Neuronal stem cell (in vitro differentiated cells): ENCODE measurements around the gene IL16.

Source experiments
- DNase-seq: peaks from one replicate; pipeline ENCODE4 v3.0.0-alpha.2; 2013; ENCODE audit warnings: low spot score
- H2AFZ ChIP-seq: one replicate; pipeline ENCODE4 v1.6.1; 2013; ENCODE audit warnings: mild to moderate bottlenecking, low read length, inconsistent platforms
- H2AK5ac ChIP-seq: 2 replicates; pipeline ENCODE4 v1.6.1; 2013; ENCODE audit warnings: low read depth, mild to moderate bottlenecking, inconsistent platforms, low read length, moderate library complexity, mixed read lengths
- H2BK120ac ChIP-seq: 2 replicates; pipeline ENCODE4 v1.6.1; 2013; ENCODE audit warnings: low read depth, mild to moderate bottlenecking, inconsistent platforms, low read length, moderate library complexity, mixed read lengths
- H2BK12ac ChIP-seq: one replicate; pipeline ENCODE4 v1.6.1; 2013; ENCODE audit warnings: low read length, inconsistent platforms
- H2BK15ac ChIP-seq: 2 replicates; pipeline ENCODE4 v1.6.1; 2013; ENCODE audit warnings: mild to moderate bottlenecking, low read length, inconsistent platforms, mixed read lengths
- H2BK5ac ChIP-seq: one replicate; pipeline ENCODE4 v1.6.1; 2013; ENCODE audit warnings: inconsistent platforms, mild to moderate bottlenecking, low read length, moderate library complexity
- H3K14ac ChIP-seq: one replicate; pipeline ENCODE4 v1.6.1; 2013; ENCODE audit warnings: low read length, inconsistent platforms
- H3K18ac ChIP-seq: 2 replicates; pipeline ENCODE4 v1.6.1; 2013; ENCODE audit warnings: low read length, inconsistent platforms
- H3K23ac ChIP-seq: 2 replicates; pipeline ENCODE4 v1.6.1; 2013; ENCODE audit warnings: low read depth, mild to moderate bottlenecking, mixed read lengths, low read length, inconsistent platforms; ENCODE audit not compliant: poor library complexity
- H3K27ac ChIP-seq: replicated peaks from 3 replicates; pipeline ENCODE4 v1.5.1; 2013; ENCODE audit warnings: low read length, inconsistent platforms
- H3K27me3 ChIP-seq, 3 experiments: 2 replicates each; pipeline ENCODE4 v1.6.1; 2013; ENCODE audit warnings: low read length in 3 of 3, mild to moderate bottlenecking in 2 of 3, inconsistent platforms in 1 of 3, low read depth in 1 of 3, mixed read lengths in 1 of 3, moderate library complexity in 1 of 3; ENCODE audit not compliant: control insufficient read depth in 3 of 3, insufficient read depth in 3 of 3
- H3K36me3 ChIP-seq, 2 donors: replicated peaks in 1 of 2; 2 replicates each; pipeline ENCODE4 v1.6.1; 2013; ENCODE audit warnings: low read length in 2 of 2; ENCODE audit not compliant: control insufficient read depth in 2 of 2, insufficient read depth in 2 of 2
- H3K4ac ChIP-seq: 2 replicates; pipeline ENCODE4 v1.6.1; 2013; ENCODE audit warnings: inconsistent platforms, mild to moderate bottlenecking, low read length, moderate library complexity
- H3K4me1 ChIP-seq, 2 donors: 1 replicate in 1 of 2; 2 replicates in 1 of 2; pipeline ENCODE4 v1.6.1; 2013; ENCODE audit warnings: low read length in 2 of 2, low read depth in 1 of 2; ENCODE audit not compliant: control insufficient read depth in 2 of 2, insufficient read depth in 1 of 2
- H3K4me2 ChIP-seq: one replicate; pipeline ENCODE4 v1.6.1; 2013; ENCODE audit warnings: mild to moderate bottlenecking, low read length, inconsistent platforms; ENCODE audit not compliant: insufficient read depth, poor library complexity, severe bottlenecking
- H3K4me3 ChIP-seq, 2 donors: 2 replicates each; pipeline ENCODE4 v1.5.1; 2013; ENCODE audit warnings: low read length in 2 of 2, mild to moderate bottlenecking in 2 of 2, inconsistent platforms in 1 of 2, moderate library complexity in 1 of 2
- H3K79me1 ChIP-seq: one replicate; pipeline ENCODE4 v1.6.1; 2013; ENCODE audit warnings: low read depth, mild to moderate bottlenecking, inconsistent platforms, low read length, moderate library complexity
- H3K9ac ChIP-seq: one replicate; pipeline ENCODE4 v1.6.1; 2013; ENCODE audit warnings: mild to moderate bottlenecking, low read depth, low read length, inconsistent platforms; ENCODE audit not compliant: poor library complexity
- H3K9me3 ChIP-seq, 2 donors: replicated peaks in 1 of 2; 2 replicates each; pipeline versions ENCODE3 to v1.6.1; 2013; ENCODE audit warnings: low read length in 2 of 2, mild to moderate bottlenecking in 2 of 2, inconsistent platforms in 1 of 2, low read depth in 1 of 2, mixed read lengths in 1 of 2, moderate library complexity in 1 of 2; ENCODE audit not compliant: control insufficient read depth in 2 of 2, insufficient read depth in 1 of 2
- H4K8ac ChIP-seq: one replicate; pipeline ENCODE4 v1.6.1; 2013; ENCODE audit warnings: low read depth, mild to moderate bottlenecking, inconsistent platforms, low read length, moderate library complexity
- H4K91ac ChIP-seq: one replicate; pipeline ENCODE4 v1.6.1; 2013; ENCODE audit warnings: low read length, low read depth, mild to moderate bottlenecking, inconsistent platforms; ENCODE audit not compliant: poor library complexity
- WGBS, 2 donors: extraction: QIAGEN DNeasy Blood & Tissue Kit; methylation state at CpG; one replicate each; pipeline ENCODE4 v1.1.7; 2013; ENCODE audit warnings: missing lambda C conversion rate in 2 of 2, mixed read lengths in 1 of 2; ENCODE audit not compliant: insufficient read length in 2 of 2, insufficient replicate concordance in 1 of 2; ENCODE audit errors: extremely low coverage in 2 of 2; 5-methylcytosine and 5-hydroxymethylcytosine counted together

The IL16 gene

GRCh38 chr15:81289910-81290309 is 93.2 kb downstream of the IL16 start:
- Histone ChIP-seq H3K9me3 (no peaks in the 10 kb centered on the region), H2BK120ac (no peak overlapping the region), H3K9ac (no peak overlapping the region), H3K14ac (no peak overlapping the region), H2AFZ (no peak overlapping the region), H3K79me1 (no peaks in the 10 kb centered on the region), H3K18ac (no peak overlapping the region), H3K4me3 (no peak overlapping the region), H3K27ac (no peak overlapping the region), H3K4ac (no peak overlapping the region), H4K8ac (no peak overlapping the region), H2AK5ac (no peak overlapping the region), H2BK15ac (no peak overlapping the region), H4K91ac (no peak overlapping the region), H3K23ac (no peak overlapping the region), H3K4me1 (peaks cover 0 to 3% of the 10 kb centered on the region in 2 donors), H3K27me3 (peaks cover 0 to 10% (median 0%) of the 10 kb centered on the region in 3 experiments), H3K36me3 (no peaks in the 10 kb centered on the region), H2BK5ac (no peak overlapping the region), H2BK12ac (no peak overlapping the region), H3K4me2 (no peak overlapping the region)
- no CpG with 5 or more reads among the region's 4 CpGs for WGBS, 2 donors
- no peak for DNase-seq

- no CpG with 5 or more reads among the region's 5 CpGs for WGBS, 2 donors
Observed at GRCh38 chr15:81291916-81292522, 95.3 kb downstream of the IL16 start.

GRCh38 chr15:81292523-81293001 is 95.9 kb downstream of the IL16 start:
- no peak overlapping the region for H3K27ac ChIP-seq
- no peak overlapping the region for H4K8ac ChIP-seq
- H3K4ac ChIP-seq: no peak overlapping the region
- H4K91ac ChIP-seq: no peak overlapping the region
- no peak overlapping the region for H3K4me3 ChIP-seq
- H3K36me3 ChIP-seq: no peaks in the 10 kb centered on the region
- no peak overlapping the region for H2AK5ac ChIP-seq
- H3K4me2 ChIP-seq: no peak overlapping the region
- peaks cover 0 to 3% of the 10 kb centered on the region in 2 donors for H3K4me1 ChIP-seq
- DNase-seq: no peak
- no peak overlapping the region for H2AFZ ChIP-seq
- H3K9me3 ChIP-seq: no peaks in the 10 kb centered on the region
- H3K9ac ChIP-seq: no peak overlapping the region
- no peak overlapping the region for H3K18ac ChIP-seq
- no peak overlapping the region for H2BK12ac ChIP-seq
- H3K23ac ChIP-seq: no peak overlapping the region
- no peak overlapping the region for H2BK120ac ChIP-seq
- no CpG with 5 or more reads among the region's 12 CpGs for WGBS, 2 donors
- peaks cover 0 to 10% (median 0%) of the 10 kb centered on the region in 3 experiments for H3K27me3 ChIP-seq
- H2BK5ac ChIP-seq: no peak overlapping the region
- no peaks in the 10 kb centered on the region for H3K79me1 ChIP-seq
- H2BK15ac ChIP-seq: no peak overlapping the region
- H3K14ac ChIP-seq: no peak overlapping the region

More at GRCh38 chr15:81291916-81292522, 95.3 kb downstream of the IL16 start:
- Histone ChIP-seq H2BK120ac (no peak overlapping the region), H2BK12ac (peak overlapping the region; percentile 5), H3K9ac (no peak overlapping the region), H3K27ac (no peak overlapping the region), H3K18ac (no peak overlapping the region), H3K9me3 (no peaks in the 10 kb centered on the region), H3K4me3 (no peak overlapping the region), H3K79me1 (no peaks in the 10 kb centered on the region), H2BK15ac (no peak overlapping the region), H3K23ac (no peak overlapping the region), H4K91ac (no peak overlapping the region), H4K8ac (no peak overlapping the region), H2AFZ (no peak overlapping the region), H3K4me2 (no peak overlapping the region), H2AK5ac (no peak overlapping the region), H3K27me3 (peaks cover 0 to 10% (median 0%) of the 10 kb centered on the region in 3 experiments), H3K4ac (no peak overlapping the region), H3K14ac (no peak overlapping the region), H3K36me3 (no peaks in the 10 kb centered on the region), H3K4me1 (peaks cover 0 to 3% of the 10 kb centered on the region in 2 donors), H2BK5ac (no peak overlapping the region)
- DNase-seq: no peak

- Histone ChIP-seq H3K4me3 (no peak overlapping the region), H3K18ac (no peak overlapping the region), H2BK12ac (no peak overlapping the region), H4K91ac (no peak overlapping the region), H2BK120ac (no peak overlapping the region), H3K27me3 (peaks cover 0 to 17% (median 0%) of the 10 kb centered on the region in 3 experiments), H3K23ac (no peak overlapping the region), H3K4me2 (no peak overlapping the region), H3K27ac (no peak overlapping the region), H2BK15ac (no peak overlapping the region), H3K36me3 (no peaks in the 10 kb centered on the region), H3K14ac (no peak overlapping the region), H3K4me1 (peaks cover 0 to 3% of the 10 kb centered on the region in 2 donors), H4K8ac (no peak overlapping the region), H2BK5ac (no peak overlapping the region), H2AFZ (no peak overlapping the region), H2AK5ac (no peak overlapping the region), H3K79me1 (no peaks in the 10 kb centered on the region), H3K9ac (no peak overlapping the region), H3K4ac (no peak overlapping the region), H3K9me3 (no peaks in the 10 kb centered on the region)
- no CpG with 5 or more reads among the region's 9 CpGs for WGBS, 2 donors
- no peak for DNase-seq
Observed at GRCh38 chr15:81293728-81294515, 97.2 kb downstream of the IL16 start.
